SK-N-SH treated with all-trans-retinoic acid at 6 μM for 48 hours (cell line): ENCODE measurements around the gene NTPCR.

Experiments used
- ATAC-seq: fragments of 200-7000 bp; cut with Tn5 transposase; 3 replicates; pipeline ENCODE4 v1.9.1; 2020; ENCODE audit warnings: mild to moderate bottlenecking, moderate library complexity
- ARNTL ChIP-seq: fragments of 450-650 bp; formaldehyde crosslinking; IDR thresholded peaks from 2 replicates; pipeline ENCODE4 v1.5.0; 2020; ENCODE audit warnings: low read depth, mild to moderate bottlenecking, moderate library complexity, borderline replicate concordance
- BACH2 ChIP-seq: fragments of 250-450 bp; sonication (Bioruptor Pico); IDR thresholded peaks from 2 replicates; pipeline ENCODE4 v1.9.0; 2021; ENCODE audit warnings: mild to moderate bottlenecking, borderline replicate concordance
- CSRNP3 ChIP-seq: fragments of 250-450 bp; sonication (Bioruptor Pico); IDR thresholded peaks from 2 replicates; pipeline ENCODE4 v1.5.1; 2021; ENCODE audit warnings: mild to moderate bottlenecking, moderate library complexity
- ESRRG ChIP-seq: fragments of 250-450 bp; sonication (Bioruptor Pico); IDR thresholded peaks from 2 replicates; pipeline ENCODE4 v1.6.1; 2021; ENCODE audit warnings: mild to moderate bottlenecking
- GLIS3 ChIP-seq: fragments of 250-450 bp; sonication (Bioruptor Pico); IDR thresholded peaks from 2 replicates; pipeline ENCODE4 v1.5.0; 2020; ENCODE audit warnings: mild to moderate bottlenecking, moderate library complexity
- ISL1 ChIP-seq: fragments of 250-450 bp; sonication (Bioruptor Pico); IDR thresholded peaks from 2 replicates; pipeline ENCODE4 v2.1.2; 2022; ENCODE audit warnings: mild to moderate bottlenecking, moderate library complexity
- OSR1 ChIP-seq: fragments of 250-450 bp; sonication (Bioruptor Pico); IDR thresholded peaks from 2 replicates; pipeline ENCODE4 v1.8.0; 2022; ENCODE audit warnings: moderate library complexity, mild to moderate bottlenecking, inconsistent platforms
- POU6F1 ChIP-seq: fragments of 250-450 bp; sonication (Bioruptor Pico); IDR thresholded peaks from 2 replicates; pipeline ENCODE4 v1.8.0; 2021; ENCODE audit warnings: low read depth, mild to moderate bottlenecking, moderate library complexity, borderline replicate concordance
- RARB ChIP-seq: fragments of 250-450 bp; sonication (Bioruptor Pico); IDR thresholded peaks from 2 replicates; pipeline ENCODE4 v1.8.0; 2021; ENCODE audit warnings: mild to moderate bottlenecking, moderate library complexity
- TCF4 ChIP-seq: fragments of 250-450 bp; sonication (Bioruptor Pico); IDR thresholded peaks from 2 replicates; pipeline ENCODE4 v1.8.0; 2021; ENCODE audit warnings: mild to moderate bottlenecking, moderate library complexity, borderline replicate concordance
- ZC3H10 ChIP-seq: fragments of 250-450 bp; sonication (Bioruptor Pico); IDR thresholded peaks from 2 replicates; pipeline ENCODE4 v1.5.1; 2021; ENCODE audit warnings: mild to moderate bottlenecking, moderate library complexity
- ZFP3 ChIP-seq: fragments of 250-450 bp; sonication (Bioruptor Pico); IDR thresholded peaks from 2 replicates; pipeline ENCODE4 v1.5.0; 2020; ENCODE audit warnings: mild to moderate bottlenecking, moderate library complexity
- ZNF565 ChIP-seq: fragments of 450-650 bp; formaldehyde crosslinking; conservative IDR thresholded peaks from 2 replicates; pipeline ENCODE4 v1.5.0; 2020; ENCODE audit warnings: low read depth, mild to moderate bottlenecking, moderate library complexity
- ZNF70 ChIP-seq: fragments of 450-650 bp; formaldehyde crosslinking; IDR thresholded peaks from 2 replicates; pipeline ENCODE4 v1.5.0; 2020; ENCODE audit warnings: mild to moderate bottlenecking, moderate library complexity
- ZNF8 ChIP-seq: fragments of 450-650 bp; formaldehyde crosslinking; IDR thresholded peaks from 2 replicates; pipeline ENCODE4 v1.5.0; 2020; ENCODE audit warnings: mild to moderate bottlenecking, moderate library complexity
- TF ChIP-seq, protein P1 (sequence below): fragments of 250-450 bp; sonication (Bioruptor Pico); IDR thresholded peaks from 2 replicates; pipeline ENCODE4 v1.5.1; 2020; ENCODE audit warnings: low read depth, mild to moderate bottlenecking, moderate library complexity
- TF ChIP-seq, protein P2 (sequence below): fragments of 250-450 bp; sonication (Bioruptor Pico); IDR thresholded peaks from 2 replicates; pipeline ENCODE4 v1.5.0; 2020; ENCODE audit warnings: mild to moderate bottlenecking, moderate library complexity

The NTPCR gene

DNA sequence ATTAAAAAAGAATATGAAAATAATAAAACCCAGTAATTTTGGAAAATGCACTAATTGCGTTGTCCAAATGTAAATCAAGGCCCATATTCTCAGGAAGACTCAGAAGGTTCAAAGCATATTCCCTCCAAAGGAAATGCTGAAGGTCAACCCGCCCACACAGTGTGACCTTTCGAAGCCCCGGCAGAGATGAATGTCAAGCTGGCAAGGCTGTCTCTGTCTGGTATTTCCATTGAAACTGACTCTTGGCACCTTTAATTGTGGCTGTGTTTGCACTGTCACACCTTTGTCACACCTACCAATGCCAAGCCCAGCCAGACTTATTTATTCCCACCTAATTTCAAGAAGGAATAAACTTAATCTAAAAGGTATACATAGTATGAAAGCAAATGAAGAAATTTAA lies 82.5 kb downstream of the NTPCR start:
- no peak for ATAC-seq
- TF ChIP-seq ARNTL (CRISPR knock-in tag) (no peak), ZFP3 (CRISPR knock-in tag) (no peak), ESRRG (CRISPR knock-in tag) (no peak), GLIS3 (no peak), CSRNP3 (CRISPR knock-in tag) (no peak), ZNF565 (no peak), POU6F1 (CRISPR knock-in tag) (no peak), ZC3H10 (no peak), TCF4 (CRISPR knock-in tag) (no peak), ISL1 (CRISPR knock-in tag) (no peak)
- TF ChIP-seq, protein P1, sequence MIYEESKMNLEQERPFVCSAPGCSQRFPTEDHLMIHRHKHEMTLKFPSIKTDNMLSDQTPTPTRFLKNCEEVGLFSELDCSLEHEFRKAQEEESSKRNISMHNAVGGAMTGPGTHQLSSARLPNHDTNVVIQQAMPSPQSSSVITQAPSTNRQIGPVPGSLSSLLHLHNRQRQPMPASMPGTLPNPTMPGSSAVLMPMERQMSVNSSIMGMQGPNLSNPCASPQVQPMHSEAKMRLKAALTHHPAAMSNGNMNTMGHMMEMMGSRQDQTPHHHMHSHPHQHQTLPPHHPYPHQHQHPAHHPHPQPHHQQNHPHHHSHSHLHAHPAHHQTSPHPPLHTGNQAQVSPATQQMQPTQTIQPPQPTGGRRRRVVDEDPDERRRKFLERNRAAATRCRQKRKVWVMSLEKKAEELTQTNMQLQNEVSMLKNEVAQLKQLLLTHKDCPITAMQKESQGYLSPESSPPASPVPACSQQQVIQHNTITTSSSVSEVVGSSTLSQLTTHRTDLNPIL (CRISPR knock-in tag) = no peak

DNA sequence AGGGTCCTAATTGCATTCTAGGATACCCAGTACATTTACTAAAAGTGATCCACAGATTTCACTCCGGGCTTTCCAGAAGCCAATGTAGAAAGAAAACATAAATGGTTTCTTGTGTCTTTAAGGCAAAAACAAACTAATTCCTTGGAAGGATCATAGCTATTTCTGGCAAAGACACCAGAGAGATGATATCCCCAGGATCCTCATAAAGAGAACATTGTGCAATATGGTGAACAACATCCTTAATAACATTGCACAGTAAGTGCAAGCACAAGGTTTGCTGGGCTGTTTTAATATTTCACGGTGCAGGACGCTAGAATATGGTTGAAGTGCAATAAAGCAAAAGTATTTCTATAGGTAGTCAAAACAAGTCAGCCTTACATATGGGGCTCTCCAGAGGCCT lies 83.0 kb downstream of the NTPCR start:
- ATAC-seq = no peak
- TF ChIP-seq RARB (CRISPR knock-in tag) (no peak), ZNF70 (CRISPR knock-in tag) (no peak), ARNTL (CRISPR knock-in tag) (no peak), OSR1 (CRISPR knock-in tag) (no peak), BACH2 (CRISPR knock-in tag) (no peak), ZFP3 (CRISPR knock-in tag) (no peak), ZNF8 (CRISPR knock-in tag) (no peak)
- TF ChIP-seq, protein P2, sequence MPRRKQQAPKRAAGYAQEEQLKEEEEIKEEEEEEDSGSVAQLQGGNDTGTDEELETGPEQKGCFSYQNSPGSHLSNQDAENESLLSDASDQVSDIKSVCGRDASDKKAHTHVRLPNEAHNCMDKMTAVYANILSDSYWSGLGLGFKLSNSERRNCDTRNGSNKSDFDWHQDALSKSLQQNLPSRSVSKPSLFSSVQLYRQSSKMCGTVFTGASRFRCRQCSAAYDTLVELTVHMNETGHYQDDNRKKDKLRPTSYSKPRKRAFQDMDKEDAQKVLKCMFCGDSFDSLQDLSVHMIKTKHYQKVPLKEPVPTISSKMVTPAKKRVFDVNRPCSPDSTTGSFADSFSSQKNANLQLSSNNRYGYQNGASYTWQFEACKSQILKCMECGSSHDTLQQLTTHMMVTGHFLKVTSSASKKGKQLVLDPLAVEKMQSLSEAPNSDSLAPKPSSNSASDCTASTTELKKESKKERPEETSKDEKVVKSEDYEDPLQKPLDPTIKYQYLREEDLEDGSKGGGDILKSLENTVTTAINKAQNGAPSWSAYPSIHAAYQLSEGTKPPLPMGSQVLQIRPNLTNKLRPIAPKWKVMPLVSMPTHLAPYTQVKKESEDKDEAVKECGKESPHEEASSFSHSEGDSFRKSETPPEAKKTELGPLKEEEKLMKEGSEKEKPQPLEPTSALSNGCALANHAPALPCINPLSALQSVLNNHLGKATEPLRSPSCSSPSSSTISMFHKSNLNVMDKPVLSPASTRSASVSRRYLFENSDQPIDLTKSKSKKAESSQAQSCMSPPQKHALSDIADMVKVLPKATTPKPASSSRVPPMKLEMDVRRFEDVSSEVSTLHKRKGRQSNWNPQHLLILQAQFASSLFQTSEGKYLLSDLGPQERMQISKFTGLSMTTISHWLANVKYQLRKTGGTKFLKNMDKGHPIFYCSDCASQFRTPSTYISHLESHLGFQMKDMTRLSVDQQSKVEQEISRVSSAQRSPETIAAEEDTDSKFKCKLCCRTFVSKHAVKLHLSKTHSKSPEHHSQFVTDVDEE = no peak
